SKM-1 (cell line): ENCODE data around the gene TRIML1.
"Not testable (repeated sequence)": the region's sequence is repeated elsewhere in the genome, so short reads cannot be mapped to it uniquely, and the experiment has no call there.

Experiments used
- DNase-seq: peaks from one replicate; lab custom pipeline; 2025; ENCODE audit not compliant: unreplicated experiment; lab: John Stamatoyannopoulos, UW

The TRIML1 gene

GRCh38 chr4:188154668-188155405 is 15.6 kb downstream of the TRIML1 start:
- no peak for DNase-seq

- DNase-seq: no peak
Measured at GRCh38 chr4:188158336-188158735, 19.1 kb downstream of the TRIML1 start.

- DNase-seq: not testable (repeated sequence)
Measured at GRCh38 chr4:188159513-188160226, 20.4 kb downstream of the TRIML1 start.

GRCh38 chr4:188160406-188160805 is 21.2 kb downstream of the TRIML1 start:
- no peak for DNase-seq

GRCh38 chr4:188161167-188161566 is 21.9 kb downstream of the TRIML1 start:
- DNase-seq: no peak

- no peak for DNase-seq
Measured at GRCh38 chr4:188162698-188163097, 23.5 kb downstream of the TRIML1 start.

- DNase-seq: no peak
Measured at GRCh38 chr4:188168726-188169373, 29.6 kb downstream of the TRIML1 start.

GRCh38 chr4:188171551-188171950 is 32.3 kb downstream of the TRIML1 start:
- no peak for DNase-seq

- no peak for DNase-seq
Measured at GRCh38 chr4:188175288-188175687, 36.0 kb downstream of the TRIML1 start.

GRCh38 chr4:188177997-188178675 is 38.9 kb downstream of the TRIML1 start:
- no peak for DNase-seq

- no peak for DNase-seq
Measured at GRCh38 chr4:188178806-188179205, 39.6 kb downstream of the TRIML1 start.

- DNase-seq: no peak
Measured at GRCh38 chr4:188187106-188187505, 47.9 kb downstream of the TRIML1 start.

- no peak for DNase-seq
Measured at GRCh38 chr4:188190461-188190860, 51.2 kb downstream of the TRIML1 start.

GRCh38 chr4:188194421-188194820 is 55.2 kb downstream of the TRIML1 start:
- no peak for DNase-seq

GRCh38 chr4:188195389-188195985 is 56.2 kb downstream of the TRIML1 start:
- no peak for DNase-seq

- DNase-seq: no peak
Measured at GRCh38 chr4:188196134-188196735, 57.0 kb downstream of the TRIML1 start.
